Endothelial cell of umbilical vein (primary cell): ENCODE results near the gene CNGA4. TPM values are rescaled to one million over a fixed set of nuclear protein-coding genes. Genes with fewer than 3 reads are reported as not detected.

Source experiments
- BruUV-seq: library from RNA; stranded (reverse); fragments of 400-500 nt; replicated peaks from 2 replicates; lab custom pipeline; 2021; lab: Mats Ljungman, UMichigan
- CTCF ChIA-PET: fragments of 300-600, 350-600 bp; sonication (Branson Sonifier 250); formaldehyde crosslinking; loops from one replicate; lab custom pipeline; 2021; ENCODE audit warnings: antibody characterized with exemption, inconsistent platforms; lab: Charles Lee
- POLR2A ChIA-PET: fragments of 300-600, 350-600 bp; sonication (Branson Sonifier 250); formaldehyde crosslinking; loops from one replicate; lab custom pipeline; 2021; ENCODE audit warnings: antibody characterized with exemption, inconsistent platforms; lab: Charles Lee
- DNase-seq: peaks from one replicate; pipeline ENCODE4 v3.0.0-alpha.2; 2011; ENCODE audit warnings: low read depth, low spot score
- FAIRE-seq: peaks from 2 replicates; lab custom pipeline; 2011; peaks lifted over from hg19 to GRCh38; lab: Jason Lieb, UNC
- H2AFZ ChIP-seq: 2 replicates; pipeline ENCODE4 v1.6.0; 2012; ENCODE audit warnings: low read depth, low read length, control low read depth, inconsistent platforms
- H3K27ac ChIP-seq: 2 replicates; pipeline ENCODE4 v1.5.1; 2011; ENCODE audit warnings: low read depth, mild to moderate bottlenecking, control low read depth, low read length, moderate library complexity; ENCODE audit not compliant: insufficient read depth
- H3K27me3 ChIP-seq, 2 experiments: 2 replicates each; pipeline versions ENCODE4 v1.6.0 to v1.6.1; 2011; ENCODE audit warnings: low read length in 2 of 2, mixed read lengths in 1 of 2; ENCODE audit not compliant: control insufficient read depth in 2 of 2, insufficient read depth in 2 of 2
- H3K36me3 ChIP-seq, 2 experiments: 2 replicates in 1 of 2; 3 replicates in 1 of 2; pipeline ENCODE4 v1.5.1; 2011; ENCODE audit warnings: low read length in 2 of 2, mild to moderate bottlenecking in 1 of 2, moderate library complexity in 1 of 2; ENCODE audit not compliant: control insufficient read depth in 2 of 2, insufficient read depth in 2 of 2; ENCODE audit errors: extremely low read depth in 1 of 2
- H3K4me1 ChIP-seq: 3 replicates; pipeline ENCODE4 v1.5.1; 2011; ENCODE audit warnings: mild to moderate bottlenecking, low read length; ENCODE audit not compliant: control insufficient read depth, insufficient read depth; ENCODE audit errors: extremely low read depth
- H3K4me2 ChIP-seq: 2 replicates; pipeline ENCODE4 v1.6.1; 2011; ENCODE audit warnings: low read length, control low read depth, mixed read lengths; ENCODE audit not compliant: insufficient read depth
- H3K4me3 ChIP-seq, 3 experiments: fragments of 200-600 bp in 1 of 3; sonication (generic), shearing (Covaris generic) in 1 of 3; replicated peaks in 1 of 3; 2 replicates each; pipeline ENCODE4 v1.5.1; 2011 to 2016; ENCODE audit warnings: control low read depth in 3 of 3, low read length in 3 of 3, mild to moderate bottlenecking in 2 of 3, inconsistent platforms in 1 of 3, low read depth in 1 of 3, moderate library complexity in 1 of 3; ENCODE audit not compliant: insufficient read depth in 1 of 3
- H3K79me2 ChIP-seq: 2 replicates; pipeline ENCODE4 v1.6.0; 2012; ENCODE audit warnings: low read length, inconsistent platforms; ENCODE audit not compliant: control insufficient read depth, insufficient read depth
- H3K9ac ChIP-seq: replicated peaks from 2 replicates; pipeline ENCODE3; 2011; ENCODE audit warnings: low read length, control low read depth; ENCODE audit not compliant: insufficient read depth; ENCODE audit errors: extremely low read depth
- H3K9me1 ChIP-seq: replicated peaks from 3 replicates; pipeline ENCODE4 v1.6.0; 2011; ENCODE audit warnings: mild to moderate bottlenecking, low read length; ENCODE audit not compliant: control insufficient read depth, insufficient read depth; ENCODE audit errors: extremely low read depth
- H3K9me3 ChIP-seq: replicated peaks from 2 replicates; pipeline ENCODE4 v1.5.1; 2012; ENCODE audit warnings: low read length, inconsistent platforms; ENCODE audit not compliant: control insufficient read depth, insufficient read depth
- H4K20me1 ChIP-seq: replicated peaks from 2 replicates; pipeline ENCODE3; 2011; ENCODE audit warnings: mild to moderate bottlenecking, low read length; ENCODE audit not compliant: control insufficient read depth, insufficient read depth; ENCODE audit errors: extremely low read depth
- FOS ChIP-seq: IDR thresholded peaks from 2 replicates; pipeline ENCODE4 v1.6.1; 2011; ENCODE audit warnings: mild to moderate bottlenecking, low read length, moderate library complexity, borderline replicate concordance; ENCODE audit not compliant: insufficient read depth
- GATA2 ChIP-seq: IDR thresholded peaks from 2 replicates; pipeline ENCODE4 v1.7.0; 2011; ENCODE audit warnings: low read depth, mild to moderate bottlenecking, moderate library complexity, mixed read lengths, low read length; ENCODE audit not compliant: insufficient read length, insufficient read depth
- JUN ChIP-seq: IDR thresholded peaks from 2 replicates; pipeline ENCODE4 v1.6.1; 2011; ENCODE audit warnings: borderline replicate concordance, low read depth; ENCODE audit not compliant: insufficient read length, insufficient read depth
- MYC ChIP-seq: IDR thresholded peaks from one replicate; pipeline ENCODE4 v1.6.1; 2011; ENCODE audit warnings: mild to moderate bottlenecking, low read depth, low read length
- POLR2A ChIP-seq: IDR thresholded peaks from 2 replicates; pipeline ENCODE4 v1.6.1; 2012; ENCODE audit warnings: low read depth, mild to moderate bottlenecking, control low read depth, low read length
- POLR2AphosphoS5 ChIP-seq: IDR thresholded peaks from 2 replicates; pipeline ENCODE4 v1.6.1; 2012; ENCODE audit warnings: low read depth, mild to moderate bottlenecking, control low read depth, low read length, moderate library complexity; ENCODE audit not compliant: insufficient read depth
- dilution Hi-C: fragments of 300-500 bp; cut with MboI; formaldehyde crosslinking; loops from one replicate; pipeline ENCODE4 v1.15.0; 2019; ENCODE audit warnings: low sequenced_read_pairs; ENCODE audit not compliant: extremely low pct_ligation_motif_present
- intact Hi-C: fragments of 100-400 bp; cut with micrococcal nuclease; formaldehyde crosslinking; loops from one replicate; pipeline ENCODE4 v1.10.0; 2022
- polyA plus RNA-seq, 4 experiments: library from polyadenylated mRNA; depleted of rRNA in 3 of 4; stranded (reverse) in 3 of 4; unstranded in 1 of 4; fragments of >200 nt; gene quantifications; 2 replicates each; pipeline versions ENCODE4 v1.2.1 to v1.2.3, GENCODE V29; 2011 to 2012; ENCODE audit warnings: missing spikeins in 1 of 4
- total RNA-seq: library from RNA; stranded (reverse); gene quantifications from 2 replicates; pipeline ENCODE4 v1.2.3, GENCODE V29; 2021
- TF ChIP-seq, protein P1 (sequence below), 2 donors: IDR thresholded peaks; 1 replicate in 1 of 2; 2 replicates in 1 of 2; pipeline ENCODE4 v1.5.1; 2011; ENCODE audit warnings: low read length in 2 of 2, mild to moderate bottlenecking in 2 of 2, moderate library complexity in 2 of 2, control low read depth in 1 of 2, inconsistent platforms in 1 of 2, low read depth in 1 of 2; ENCODE audit not compliant: insufficient read depth in 1 of 2; ENCODE audit errors: extremely low read depth in 1 of 2
- TF ChIP-seq, protein P2 (sequence below): IDR thresholded peaks from 2 replicates; pipeline ENCODE4 v1.6.1; 2011; ENCODE audit not compliant: insufficient read depth, insufficient read length

CNGA4 gene
- total and polyA plus RNA-seq, 2 donors (not counting 3 experiments of a cell fraction or from before 2014, with no cell fraction given), result 0.11 TPM; not detected in 1

DNA sequence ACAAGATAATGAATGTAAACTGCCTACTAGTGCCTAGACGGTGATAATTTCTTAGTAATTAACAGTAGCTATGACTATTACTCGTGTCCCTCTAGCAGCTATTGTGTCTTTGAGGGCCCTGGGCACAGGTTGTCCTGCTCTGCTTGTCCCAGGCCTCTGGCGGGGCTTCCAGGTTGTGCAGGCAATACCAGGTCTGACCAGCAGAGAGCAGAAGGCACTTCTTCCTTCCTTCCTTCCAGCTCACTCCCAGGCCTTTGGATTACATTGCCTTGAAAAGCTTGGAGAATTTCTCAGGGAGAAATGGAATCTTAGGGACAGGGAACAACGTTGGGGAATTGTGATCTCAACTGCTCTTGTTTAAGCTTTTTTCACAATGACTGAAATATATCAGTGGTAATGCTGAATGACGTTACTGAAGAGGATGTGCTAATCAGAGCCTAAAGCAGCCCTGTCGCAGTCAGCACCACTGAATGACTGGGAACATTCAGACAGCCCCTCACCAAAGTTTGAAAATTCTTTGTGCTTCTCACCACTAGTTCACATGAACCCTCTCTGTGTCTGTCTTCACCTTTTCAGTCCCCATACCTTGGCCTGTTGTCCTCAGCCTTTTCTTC is 12.3 kb downstream of the CNGA4 start:
- FAIRE-seq, result peak; percentile 88
- H2AFZ ChIP-seq, result no peak overlapping the region
- DNase-seq, result peak; percentile 47
- dilution Hi-C loops, result no loop called here
- no peak overlapping the region for H3K27ac ChIP-seq
- ChIA-PET CTCF (interaction anchor here (0.7 to 7.7 kb wide), 26 partner anchors 10 to 259 kb away, joined by 3 to 167 read pairs (median 6); partner anchors contain the start of genes CNGA4 and FHIP1B), POLR2A (no interaction called here)
- H3K4me3 ChIP-seq, result no peak overlapping the region
- H3K9me3 ChIP-seq, result no peaks in the 10 kb centered on the region
- no peaks in the 10 kb centered on the region for H3K36me3 ChIP-seq
- no peak overlapping the region for H3K4me2 ChIP-seq
- no peaks in the 10 kb centered on the region for H3K79me2 ChIP-seq
- H4K20me1 ChIP-seq, result no peaks in the 10 kb centered on the region
- intact Hi-C loops, result loop anchor here (1.0 to 2.0 kb wide), 4 partner anchors 48 to 112 kb away; no protein-coding TSS in a partner anchor
- H3K9ac ChIP-seq, result no peak overlapping the region
- H3K9me1 ChIP-seq, result no peaks in the 10 kb centered on the region
- TF ChIP-seq POLR2A (no peak), JUN (no peak), POLR2AphosphoS5 (no peak), MYC (no peak), FOS (no peak), GATA2 (no peak)
- TF ChIP-seq, protein P1, sequence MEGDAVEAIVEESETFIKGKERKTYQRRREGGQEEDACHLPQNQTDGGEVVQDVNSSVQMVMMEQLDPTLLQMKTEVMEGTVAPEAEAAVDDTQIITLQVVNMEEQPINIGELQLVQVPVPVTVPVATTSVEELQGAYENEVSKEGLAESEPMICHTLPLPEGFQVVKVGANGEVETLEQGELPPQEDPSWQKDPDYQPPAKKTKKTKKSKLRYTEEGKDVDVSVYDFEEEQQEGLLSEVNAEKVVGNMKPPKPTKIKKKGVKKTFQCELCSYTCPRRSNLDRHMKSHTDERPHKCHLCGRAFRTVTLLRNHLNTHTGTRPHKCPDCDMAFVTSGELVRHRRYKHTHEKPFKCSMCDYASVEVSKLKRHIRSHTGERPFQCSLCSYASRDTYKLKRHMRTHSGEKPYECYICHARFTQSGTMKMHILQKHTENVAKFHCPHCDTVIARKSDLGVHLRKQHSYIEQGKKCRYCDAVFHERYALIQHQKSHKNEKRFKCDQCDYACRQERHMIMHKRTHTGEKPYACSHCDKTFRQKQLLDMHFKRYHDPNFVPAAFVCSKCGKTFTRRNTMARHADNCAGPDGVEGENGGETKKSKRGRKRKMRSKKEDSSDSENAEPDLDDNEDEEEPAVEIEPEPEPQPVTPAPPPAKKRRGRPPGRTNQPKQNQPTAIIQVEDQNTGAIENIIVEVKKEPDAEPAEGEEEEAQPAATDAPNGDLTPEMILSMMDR (IDR thresholded peaks at IDR 0.05; ENCODE audit: extremely low read depth in 1 of 2, insufficient read depth in 1 of 2, low read depth in 1 of 2, low read length in 2 of 2), result peak; percentile 76 to 78
- TF ChIP-seq, protein P2, sequence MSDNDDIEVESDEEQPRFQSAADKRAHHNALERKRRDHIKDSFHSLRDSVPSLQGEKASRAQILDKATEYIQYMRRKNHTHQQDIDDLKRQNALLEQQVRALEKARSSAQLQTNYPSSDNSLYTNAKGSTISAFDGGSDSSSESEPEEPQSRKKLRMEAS, result no peak
- no TSS peak for BruUV-seq
- peaks cover 19 to 28% of the 10 kb centered on the region in 2 experiments for H3K27me3 ChIP-seq
- H3K4me1 ChIP-seq, result peaks cover 5% of the 10 kb centered on the region
